COLO668 (cell line): ENCODE results near the gene LAD1.

Source experiments
- DNase-seq: peaks from one replicate; lab custom pipeline; 2025; ENCODE audit not compliant: unreplicated experiment; lab: John Stamatoyannopoulos, UW

LAD1 gene

GRCh38 chr1:201399018-201399351 is at the start of gene LAD1:
Gene LAD1, minus strand, starts transcription at chr1:201399324. Its CDS starts 18 bp downstream, at chr1:201399306.
- DNase-seq: no peak

DNA sequence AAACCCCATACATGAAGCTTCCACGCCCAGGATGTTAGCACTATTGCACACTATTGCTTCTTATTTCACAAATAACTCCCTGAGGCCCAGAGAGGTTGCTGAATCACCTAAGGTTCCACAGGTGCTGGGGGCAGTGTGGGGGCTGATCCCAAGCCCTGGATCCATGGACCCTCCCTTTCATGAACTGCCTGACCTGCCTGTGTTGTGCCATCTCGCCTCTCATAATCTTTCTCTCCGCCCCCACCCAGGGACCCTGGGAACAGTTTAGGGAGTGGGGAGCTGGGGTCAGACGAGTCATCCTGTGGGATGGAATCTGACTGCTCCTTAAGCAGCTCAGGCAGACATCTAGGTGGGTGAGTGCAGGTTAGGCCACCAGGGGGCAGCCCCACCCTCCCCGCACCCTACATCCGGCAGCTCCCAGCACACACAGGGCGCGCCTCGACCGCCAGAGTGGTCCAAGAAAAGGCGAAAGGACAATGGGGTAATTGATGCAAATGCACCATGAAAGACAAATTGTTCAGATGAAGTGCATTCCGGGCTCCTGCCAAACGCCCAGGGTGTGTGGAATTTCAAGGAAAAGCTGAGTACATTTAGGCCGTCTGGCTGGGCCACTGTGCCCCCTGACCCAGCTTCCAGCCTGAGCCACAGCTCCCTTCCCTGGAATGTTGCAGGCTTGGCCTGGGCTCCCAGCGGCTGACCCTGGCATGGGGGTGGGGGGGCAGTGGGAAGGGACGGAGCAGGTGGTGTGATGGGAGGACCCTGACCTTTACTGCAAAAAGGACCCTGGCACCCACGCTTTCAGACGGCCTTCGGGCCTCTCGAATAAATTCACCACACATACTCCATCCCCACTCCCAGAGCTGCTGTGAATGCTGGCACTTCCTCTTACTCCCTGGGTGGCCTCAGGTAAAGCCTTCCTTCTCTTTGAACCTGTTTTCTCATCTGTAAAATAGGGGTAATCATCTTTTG is 49.1 kb upstream of the LAD1 start:
- DNase-seq: peak; percentile 68

DNA sequence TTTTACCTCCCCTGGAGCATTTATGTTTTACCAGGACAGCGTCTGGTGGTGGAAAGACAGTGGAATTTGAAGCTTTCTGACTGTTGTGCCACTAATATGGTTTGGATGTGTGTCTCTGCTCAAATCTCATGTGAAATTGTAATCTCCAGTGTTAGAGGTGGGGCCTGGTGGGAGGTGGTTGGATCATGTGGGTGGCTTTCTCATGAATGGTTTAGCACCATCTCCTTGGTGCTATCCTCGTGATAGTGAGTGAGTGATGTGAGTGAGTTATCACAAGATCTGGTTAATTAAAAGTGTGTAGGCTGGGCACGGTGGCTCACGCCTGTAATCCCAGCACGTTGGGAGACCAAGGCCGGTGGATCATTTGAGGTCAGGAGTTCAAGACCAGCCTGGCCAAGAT is 46.2 kb upstream of the LAD1 start:
- DNase-seq: no peak

DNA sequence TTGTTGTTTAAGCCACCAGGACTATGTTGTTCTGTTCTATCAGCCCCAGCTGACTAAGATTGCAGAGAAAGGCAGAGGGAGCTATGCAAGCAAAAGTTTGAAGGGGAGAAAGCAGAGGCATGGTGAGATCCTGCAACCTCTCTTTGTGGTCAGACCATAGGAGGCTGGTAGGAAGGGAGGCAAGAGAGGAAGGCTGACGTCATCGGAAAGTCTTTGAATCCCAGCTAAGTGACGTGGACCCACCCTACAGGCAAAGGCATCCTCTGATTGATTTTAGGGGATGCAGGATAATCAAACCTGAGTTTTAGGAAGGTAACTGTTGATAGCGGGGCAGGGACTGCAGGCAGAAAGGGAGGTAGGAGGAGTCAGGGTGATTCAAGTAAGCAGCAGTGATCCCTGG is 45.7 kb upstream of the LAD1 start:
- no peak for DNase-seq

DNA sequence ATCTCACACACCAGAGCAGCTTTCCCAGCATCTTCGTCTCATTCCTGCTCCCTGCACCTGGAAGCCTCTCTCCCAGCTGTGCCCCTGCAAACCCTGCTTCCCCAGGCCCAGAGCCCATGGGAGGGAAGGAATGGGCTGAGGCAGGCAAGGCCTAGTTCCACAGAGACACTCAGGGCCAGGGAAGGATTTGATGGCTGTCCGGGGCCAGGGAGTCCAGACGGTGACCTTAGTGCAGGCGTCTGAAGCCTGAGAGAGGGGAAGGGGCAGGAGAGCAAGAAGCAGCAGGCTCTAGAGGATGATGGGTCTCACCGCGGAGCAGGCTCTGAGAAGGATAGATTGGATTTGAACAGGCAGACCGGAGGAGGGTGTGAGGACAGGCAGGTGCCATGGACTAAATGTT is 44.6 kb upstream of the LAD1 start:
- DNase-seq: no peak

- DNase-seq: no peak
These were observed 37.8 kb upstream of the LAD1 start for GRCh38 chr1:201436969-201437368.

GRCh38 chr1:201436393-201436792 is 37.3 kb upstream of the LAD1 start:
- peak; percentile 18 for DNase-seq

- DNase-seq: no peak
These were observed 35.1 kb upstream of the LAD1 start for GRCh38 chr1:201434266-201434665.

GRCh38 chr1:201433609-201434008 is 34.5 kb upstream of the LAD1 start:
- no peak for DNase-seq

GRCh38 chr1:201430776-201431175 is 31.7 kb upstream of the LAD1 start:
- no peak for DNase-seq

DNA sequence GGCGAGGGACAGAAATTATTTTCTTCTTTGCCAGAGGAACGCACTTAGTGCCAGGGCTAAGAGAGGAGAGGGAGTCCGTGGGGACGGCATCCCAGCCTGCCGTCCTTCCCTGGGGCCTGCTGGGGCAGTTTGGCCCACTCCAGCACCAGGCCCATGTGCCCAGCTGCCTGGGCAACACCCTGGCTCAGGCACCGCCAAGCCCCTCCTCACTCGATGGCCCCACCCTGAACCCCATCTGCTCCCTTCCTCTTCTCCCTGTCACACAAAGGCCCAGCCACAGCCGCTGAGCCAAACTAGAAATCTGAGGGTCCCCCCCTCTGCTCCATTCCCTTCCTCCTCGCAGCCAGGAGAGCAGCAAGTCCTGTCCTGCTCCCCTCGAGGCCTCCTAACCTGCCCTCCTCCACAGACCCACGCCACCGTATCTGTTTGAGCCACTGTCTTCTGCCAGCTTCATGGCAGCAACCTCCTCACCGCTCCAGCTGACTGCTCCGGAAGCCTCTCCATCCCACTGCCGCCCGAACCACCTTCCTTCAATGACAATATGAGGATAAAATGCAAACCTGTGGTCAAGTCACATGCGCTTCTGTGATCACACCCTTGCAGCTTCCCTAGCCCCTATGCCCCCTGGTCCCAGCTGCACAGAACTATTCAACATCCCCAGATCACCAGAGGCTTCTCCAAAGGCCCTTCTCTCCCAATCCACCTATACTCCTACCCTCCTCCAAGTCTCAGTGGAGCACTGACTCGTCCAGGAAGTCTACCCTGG is 30.8 kb upstream of the LAD1 start:
- DNase-seq: no peak

GRCh38 chr1:201427963-201428362 is 28.8 kb upstream of the LAD1 start:
- no peak for DNase-seq

DNA sequence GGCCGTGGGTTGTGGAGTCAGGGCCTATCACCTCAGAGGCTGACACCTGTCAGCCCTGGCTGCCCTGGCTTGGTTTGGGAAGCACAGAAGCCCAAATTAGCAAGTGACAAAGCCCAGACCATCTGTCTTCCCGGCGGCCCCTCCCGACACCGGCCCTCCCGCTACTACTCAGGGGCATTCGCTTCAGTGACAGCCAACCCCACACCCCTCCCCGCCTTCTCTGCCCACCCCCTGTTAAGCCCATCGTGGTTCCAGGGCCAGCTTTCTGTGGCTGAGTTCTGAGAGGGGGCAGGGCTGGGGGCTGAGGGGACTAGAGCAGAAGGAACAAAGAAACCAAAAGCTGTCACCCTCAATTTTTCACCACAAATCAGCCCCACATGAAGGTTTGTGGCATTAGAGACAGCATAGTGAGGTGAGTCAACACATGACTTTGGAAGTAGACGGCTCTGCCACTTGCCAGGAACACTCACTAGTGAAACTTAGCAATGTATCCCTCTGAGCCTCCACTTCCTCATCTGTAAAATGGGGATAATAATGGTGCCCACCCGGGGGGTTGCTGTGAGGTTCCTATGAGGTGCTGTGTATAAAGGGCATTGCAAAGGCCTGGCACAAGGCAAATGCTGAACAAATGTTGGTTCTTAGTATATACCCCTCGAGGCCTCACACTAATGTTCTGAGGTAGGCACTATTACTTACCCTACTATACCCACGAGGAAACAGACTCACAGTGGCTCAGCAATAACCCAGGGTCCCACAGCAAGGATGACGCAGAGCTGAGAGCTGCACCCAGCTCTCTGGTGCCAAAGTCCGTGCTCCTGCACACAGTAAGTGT is 27.6 kb upstream of the LAD1 start:
- DNase-seq: no peak

DNA sequence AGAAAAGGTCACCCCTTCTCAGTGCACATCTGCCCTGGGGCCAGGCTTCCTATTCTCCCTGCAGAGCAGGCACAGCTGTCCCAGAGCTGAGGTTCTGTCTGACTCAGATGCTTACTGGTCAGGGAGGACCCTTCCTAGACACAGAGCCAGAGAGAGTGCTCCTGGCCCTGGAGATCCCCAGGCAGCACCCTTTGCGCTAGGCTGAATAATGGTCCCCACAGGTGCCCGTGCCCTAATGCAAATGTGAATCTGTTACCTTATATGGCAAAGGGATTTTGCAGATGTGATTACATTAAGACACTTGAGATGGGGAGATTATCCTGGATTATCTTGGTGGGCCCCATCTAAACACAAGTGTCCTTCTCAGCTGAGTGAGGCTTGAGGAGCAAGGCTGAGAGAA is 25.0 kb upstream of the LAD1 start:
- DNase-seq: no peak

DNA sequence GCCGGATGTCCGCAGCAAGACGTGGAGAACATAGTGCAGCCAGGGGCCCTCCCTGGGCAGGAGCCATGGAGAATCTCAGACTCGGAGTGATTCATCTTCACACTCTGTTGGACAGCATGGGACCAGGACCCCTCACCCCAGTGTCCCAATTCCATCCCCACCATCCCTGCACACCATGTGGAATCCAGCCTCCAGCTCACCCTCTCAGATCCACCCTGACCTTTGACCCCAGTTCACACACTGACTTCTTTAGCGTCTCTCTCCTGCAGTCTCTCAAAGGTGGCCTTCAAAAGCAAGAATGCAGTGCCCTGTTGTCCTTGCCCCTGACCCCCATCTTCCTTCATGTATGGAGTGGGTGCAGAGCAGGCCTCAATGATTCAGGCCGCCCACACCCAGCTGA is 24.5 kb upstream of the LAD1 start:
- DNase-seq: no peak

DNA sequence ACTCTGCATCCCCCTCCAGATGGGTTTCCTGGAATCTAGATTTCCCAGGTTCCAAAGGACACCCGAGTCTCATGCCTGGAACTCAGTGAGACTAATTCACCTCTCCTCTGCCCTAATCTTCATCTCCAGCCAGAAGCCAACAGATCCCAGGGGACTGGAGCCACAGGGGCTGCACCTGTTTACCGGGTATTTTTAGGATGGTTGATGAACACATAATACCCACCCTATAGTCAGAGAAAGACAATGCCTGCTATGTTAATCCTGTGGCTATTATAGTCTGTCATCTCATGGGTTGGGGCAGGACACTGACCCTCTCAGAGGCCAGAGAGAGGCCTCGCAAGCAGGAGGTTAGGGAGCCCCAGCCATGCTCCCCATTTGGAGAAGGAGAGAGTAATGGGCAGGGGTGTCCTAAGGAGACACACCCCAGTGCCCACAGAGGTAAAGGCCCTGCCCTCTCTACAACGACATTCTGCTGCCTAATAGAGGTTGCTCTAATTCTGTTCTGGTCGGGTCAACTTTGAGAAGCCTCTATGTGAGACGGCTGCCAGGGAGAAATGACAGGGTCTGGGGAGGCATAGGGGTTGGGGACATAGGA is 23.4 kb upstream of the LAD1 start:
- DNase-seq: no peak

DNA sequence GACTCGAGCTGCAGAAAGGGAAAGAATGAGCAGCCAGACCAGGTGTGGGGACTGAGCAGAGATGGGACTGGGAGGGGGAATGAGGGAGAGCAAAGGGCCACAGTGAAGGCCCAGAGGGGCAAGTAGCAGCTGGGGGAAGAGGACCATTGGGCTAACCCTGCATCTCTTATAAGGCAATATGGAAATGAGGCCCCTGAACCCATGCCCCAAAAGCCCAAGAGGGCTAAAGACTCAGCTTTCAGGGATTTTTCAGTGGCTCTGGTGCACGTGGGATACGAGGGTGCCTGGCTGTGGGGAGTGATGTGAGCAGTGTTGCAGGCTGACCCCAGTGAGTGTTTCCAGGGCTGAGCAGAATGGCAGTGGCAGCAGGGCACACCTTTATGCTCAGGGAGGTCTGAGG is 22.9 kb upstream of the LAD1 start:
- no peak for DNase-seq

- no peak for DNase-seq
These were observed 21.9 kb upstream of the LAD1 start for GRCh38 chr1:201421041-201421440.

- no peak for DNase-seq
These were observed 21.5 kb upstream of the LAD1 start for GRCh38 chr1:201420608-201421002.

DNA sequence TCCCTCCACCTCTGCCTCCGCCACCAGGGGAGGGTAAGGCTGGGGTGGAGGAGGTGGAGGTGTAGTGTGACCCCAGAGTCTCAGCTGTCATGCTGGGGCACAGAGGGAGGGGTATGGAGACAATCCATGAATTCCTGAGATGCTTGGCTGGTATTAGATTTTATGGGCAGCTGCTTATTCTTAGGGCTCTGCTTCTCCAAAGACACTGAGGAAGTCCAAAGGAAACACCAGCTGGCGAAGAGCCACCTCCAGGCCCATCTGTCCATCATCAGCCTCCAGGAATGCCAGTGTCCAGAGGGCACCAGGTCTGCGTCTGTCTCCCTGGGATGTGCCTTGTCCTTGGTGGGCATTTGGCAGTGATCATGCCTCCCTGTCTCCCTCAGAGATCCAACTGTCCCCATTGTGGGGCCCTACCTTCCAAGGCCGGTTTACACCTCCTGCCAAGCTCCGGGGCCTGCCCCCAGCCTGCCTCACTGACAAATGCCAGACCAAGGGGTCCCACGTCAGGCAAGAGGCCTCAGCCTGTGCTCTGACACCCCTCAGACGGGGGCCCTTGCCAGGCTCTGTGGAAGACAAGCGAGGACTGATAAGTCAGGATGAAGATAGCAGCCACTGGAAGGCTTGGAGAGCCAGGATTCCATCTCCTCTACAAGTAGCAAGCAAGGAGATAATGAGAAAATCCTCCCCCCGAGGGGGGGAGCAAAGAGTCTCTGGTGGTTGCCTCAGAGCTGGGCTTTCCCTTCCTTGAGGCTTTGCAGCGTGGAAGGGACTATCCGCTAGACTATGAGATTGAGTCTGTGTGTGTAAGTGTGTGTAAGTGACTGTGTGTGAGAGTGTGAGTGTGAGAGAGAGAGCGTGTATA is 20.9 kb upstream of the LAD1 start:
- DNase-seq: no peak
